Bronchial smooth muscle cell (primary cell): ENCODE results near the gene LDHAL6A. TPM values are rescaled to one million over a fixed set of nuclear protein-coding genes. Genes with fewer than 3 reads are reported as not detected.

ENCODE experiments used
- total RNA-seq: library from RNA; depleted of rRNA; stranded (reverse); fragments of >200 nt; gene quantifications from 2 replicates; pipeline ENCODE4 v1.2.1, GENCODE V29; 2014

Gene LDHAL6A
- not detected in 2 replicates for total RNA-seq

GRCh38 chr11:18455686-18456372 lies at the start of gene LDHAL6A:
Gene LDHAL6A (plus strand): TSS chr11:18455856. CDS start chr11:18456681, 825 bp downstream.

GRCh38 chr11:18526521-18527296 lies 71.1 kb downstream of the LDHAL6A start, which contains the start of gene TSG101:
Gene TSG101 (minus strand): TSS chr11:18526942. CDS start chr11:18526816, 126 bp downstream.

Other genes starting within 250 kb of the LDHAL6A start
- not detected in 2 replicates for gene SAA4, start 219.1 kb upstream of the LDHAL6A start, total RNA-seq
- gene SAA2, start 207.2 kb upstream of the LDHAL6A start, total RNA-seq = 0.16 TPM in 1 of 2 replicates, not detected in the other
- not detected in 2 replicates for gene SAA1, start 189.6 kb upstream of the LDHAL6A start, total RNA-seq
- gene HPS5, start 133.7 kb upstream of the LDHAL6A start, total RNA-seq = 32.8 and 36.7 TPM in 2 replicates
- gene GTF2H1, start 133.3 kb upstream of the LDHAL6A start, total RNA-seq = 39.4 and 61.9 TPM in 2 replicates
- gene LDHA, start 61.3 kb upstream of the LDHAL6A start, total RNA-seq = 169 and 365 TPM in 2 replicates
- gene LDHC, start 43.5 kb upstream of the LDHAL6A start, total RNA-seq = 0.16 TPM in 1 of 2 replicates, not detected in the other
- 31.9 and 42.2 TPM in 2 replicates for gene TSG101, start 71.1 kb downstream of the LDHAL6A start, total RNA-seq
- gene UEVLD, start 132.9 kb downstream of the LDHAL6A start, total RNA-seq = 19.7 and 21.1 TPM in 2 replicates
- 0.95 and 1.0 TPM in 2 replicates for gene MISFA, start 143.9 kb downstream of the LDHAL6A start, total RNA-seq
- gene SPTY2D1, start 178.5 kb downstream of the LDHAL6A start, total RNA-seq = 8.3 and 12.8 TPM in 2 replicates
- 0.47 and 0.60 TPM in 2 replicates for gene TMEM86A, start 242.9 kb downstream of the LDHAL6A start, total RNA-seq